SK-N-SH (cell line): ENCODE measurements around the gene IQSEC2. TPM values are rescaled to one million over a fixed set of nuclear protein-coding genes. Genes with fewer than 3 reads are reported as not detected.

ENCODE experiments used
- CTCF ChIA-PET: fragments of 300-600, 350-600 bp; formaldehyde crosslinking; extraction: SDS; loops from one replicate; lab custom pipeline; 2021; lab: Yijun Ruan, JAX
- POLR2A ChIA-PET: fragments of 350-600 bp; sonication (Branson Sonifier 250); formaldehyde crosslinking; extraction: SDS; loops from one replicate; lab custom pipeline; 2020; ENCODE audit warnings: antibody characterized with exemption, inconsistent platforms; lab: Yijun Ruan, JAX
- DNase-seq: peaks from one replicate; pipeline ENCODE4 v3.0.0; 2012
- H2AFZ ChIP-seq: fragments of 200-600 bp; sonication (generic); 2 replicates; pipeline ENCODE4 v1.8.1; 2016; ENCODE audit warnings: antibody characterized with exemption, mild to moderate bottlenecking, low read depth
- H3F3A ChIP-seq: fragments of 200-600 bp; sonication (generic); replicated peaks from 2 replicates; pipeline ENCODE3; 2016; ENCODE audit warnings: antibody characterized with exemption, mild to moderate bottlenecking; ENCODE audit not compliant: insufficient read depth
- H3K27ac ChIP-seq, 2 experiments: fragments of 200-500 bp in 1 of 2; fragments of 200-600 bp in 1 of 2; sonication (Bioruptor generic) in 1 of 2; sonication (generic), shearing (Covaris generic) in 1 of 2; 2 replicates each; pipeline versions ENCODE4 v1.5.1 to v1.6.1; 2014 to 2016; ENCODE audit warnings: low read depth in 2 of 2, inconsistent platforms in 1 of 2, low read length in 1 of 2, mild to moderate bottlenecking in 1 of 2, mixed read lengths in 1 of 2
- H3K27me3 ChIP-seq: fragments of 200-600 bp; sonication (generic), shearing (Covaris generic); 2 replicates; pipeline ENCODE4 v1.6.1; 2016; ENCODE audit warnings: mixed run types; ENCODE audit not compliant: insufficient read depth
- H3K36me3 ChIP-seq, 2 experiments: fragments of 200-500 bp in 1 of 2; fragments of 200-600 bp in 1 of 2; sonication (Bioruptor generic) in 1 of 2; sonication (generic) in 1 of 2; replicated peaks in 1 of 2; 2 replicates each; pipeline versions ENCODE3 to v1.5.1; 2014 to 2016; ENCODE audit warnings: low read length in 1 of 2, mild to moderate bottlenecking in 1 of 2; ENCODE audit not compliant: insufficient read depth in 2 of 2, control insufficient read depth in 1 of 2
- H3K4me1 ChIP-seq, 2 experiments: fragments of 200-500 bp in 1 of 2; fragments of 200-600 bp in 1 of 2; sonication (Bioruptor generic) in 1 of 2; sonication (generic), shearing (Covaris generic) in 1 of 2; 2 replicates each; pipeline versions ENCODE4 v1.5.1 to v1.6.1; 2014 to 2016; ENCODE audit warnings: low read depth in 1 of 2, low read length in 1 of 2, mixed run types in 1 of 2; ENCODE audit not compliant: insufficient read depth in 2 of 2, control insufficient read depth in 1 of 2
- H3K4me2 ChIP-seq: fragments of 200-600 bp; sonication (generic), shearing (Covaris generic); 2 replicates; pipeline ENCODE4 v1.6.1; 2017; ENCODE audit warnings: mixed run types
- H3K4me3 ChIP-seq, 2 experiments: fragments of 200-500 bp in 1 of 2; fragments of 200-600 bp in 1 of 2; sonication (Bioruptor generic) in 1 of 2; sonication (generic), shearing (Covaris generic) in 1 of 2; 2 replicates each; pipeline versions ENCODE4 v1.5.1 to v1.8.1; 2014 to 2016; ENCODE audit warnings: low read depth in 2 of 2, inconsistent platforms in 1 of 2, low read length in 1 of 2, mild to moderate bottlenecking in 1 of 2, mixed read lengths in 1 of 2, moderate library complexity in 1 of 2
- H3K79me2 ChIP-seq: fragments of 200-600 bp; sonication (generic); 2 replicates; pipeline ENCODE4 v1.8.1; 2017; ENCODE audit warnings: mild to moderate bottlenecking; ENCODE audit not compliant: insufficient read depth
- H3K9ac ChIP-seq: fragments of 200-600 bp; sonication (generic); 2 replicates; pipeline ENCODE4 v1.6.1; 2017; ENCODE audit warnings: mixed run types
- H3K9me2 ChIP-seq: fragments of 200-600 bp; sonication (generic); 2 replicates; pipeline ENCODE4 v1.6.1; 2017; ENCODE audit warnings: mixed run types
- H3K9me3 ChIP-seq: fragments of 200-600 bp; sonication (generic); 2 replicates; pipeline ENCODE4 v1.6.1; 2017; ENCODE audit warnings: mixed run types, mild to moderate bottlenecking, moderate library complexity
- H4K20me1 ChIP-seq: fragments of 200-600 bp; sonication (generic); 2 replicates; pipeline ENCODE4 v1.6.1; 2017; ENCODE audit warnings: mild to moderate bottlenecking, mixed run types; ENCODE audit not compliant: insufficient read depth
- ELF1 ChIP-seq: IDR thresholded peaks from 2 replicates; pipeline ENCODE4 v1.4.0; 2012
- EP300 ChIP-seq, 2 experiments: IDR thresholded peaks; 2 replicates each; pipeline versions ENCODE4 v1.4.0 to v1.6.1; 2012; ENCODE audit warnings: borderline replicate concordance in 1 of 2, low read depth in 1 of 2, low read length in 1 of 2
- GATA2 ChIP-seq: sonication (generic); formaldehyde crosslinking; IDR thresholded peaks from 2 replicates; pipeline ENCODE4 v1.5.0; 2020; ENCODE audit warnings: mild to moderate bottlenecking, missing genetic modification reagents
- MAX ChIP-seq: IDR thresholded peaks from 2 replicates; pipeline ENCODE4 v1.4.0; 2012; ENCODE audit warnings: low read depth
- MXI1 ChIP-seq: IDR thresholded peaks from 2 replicates; pipeline ENCODE4 v1.6.1; 2012; ENCODE audit warnings: mild to moderate bottlenecking, low read depth, low read length, improper control_type of control experiment
- RAD21 ChIP-seq: IDR thresholded peaks from 2 replicates; pipeline ENCODE4 v1.6.1; 2012; ENCODE audit warnings: mild to moderate bottlenecking, low read length
- REST ChIP-seq: IDR thresholded peaks from 2 replicates; pipeline ENCODE4 v1.6.1; 2012; ENCODE audit warnings: mild to moderate bottlenecking, low read depth, low read length, moderate library complexity
- RFX5 ChIP-seq: IDR thresholded peaks from 2 replicates; pipeline ENCODE4 v1.6.1; 2012; ENCODE audit warnings: mild to moderate bottlenecking, improper control_type of control experiment, low read length
- SIN3A ChIP-seq: IDR thresholded peaks from 2 replicates; pipeline ENCODE4 v1.6.1; 2012; ENCODE audit warnings: low read depth, mild to moderate bottlenecking, low read length, moderate library complexity, borderline replicate concordance
- SMC3 ChIP-seq: IDR thresholded peaks from 2 replicates; pipeline ENCODE4 v1.6.1; 2012; ENCODE audit warnings: low read depth, low read length, improper control_type of control experiment
- TCF12 ChIP-seq: IDR thresholded peaks from 2 replicates; pipeline ENCODE4 v1.4.0; 2012
- WGBS: methylation state at CpG from one replicate; pipeline ENCODE4 v1.1.6; 2017; ENCODE audit warnings: low lambda C conversion rate; 5-methylcytosine and 5-hydroxymethylcytosine counted together
- polyA plus RNA-seq, 3 experiments: library from polyadenylated mRNA; depleted of rRNA; stranded (reverse); fragments of >200 nt; gene quantifications; 2 replicates each; pipeline ENCODE4 v1.2.3, GENCODE V29; 2012
- TF ChIP-seq, protein P1 (sequence below): fragments of 200-600 bp; sonication (generic); IDR thresholded peaks from 2 replicates; pipeline ENCODE4 v1.6.1; 2017; ENCODE audit warnings: antibody characterized with exemption, mild to moderate bottlenecking, moderate library complexity

IQSEC2 gene
- polyA plus RNA-seq, 1 of the 3 experiments (the other 2 are of a cell fraction), result 24.7 TPM

DNA sequence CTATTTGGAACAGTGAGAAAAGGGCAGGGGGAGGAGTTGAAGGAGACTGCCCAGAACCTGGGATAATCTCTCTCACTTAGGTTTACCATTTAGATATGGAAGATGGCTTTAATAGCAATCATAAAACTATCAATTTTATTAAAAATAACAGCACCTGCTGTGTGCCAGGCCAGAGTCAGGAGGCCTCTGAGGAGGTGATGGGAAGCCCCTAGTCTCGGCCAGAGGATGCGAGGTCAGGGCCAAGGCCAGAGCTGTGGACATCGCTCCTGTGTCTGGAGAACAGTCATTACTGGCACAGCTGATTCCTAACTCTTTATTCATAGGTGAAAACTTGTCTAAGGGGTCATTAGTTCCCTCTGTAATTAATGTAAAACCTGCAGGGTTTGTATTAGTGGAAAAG lies 4.2 kb upstream of the IQSEC2 start:
- 94% methylated on average over 3 of the region's 3 CpGs for WGBS
- no peaks in the 10 kb centered on the region for H3K27me3 ChIP-seq
- no peak overlapping the region for H3K4me2 ChIP-seq
- H3K9me2 ChIP-seq, result no peaks in the 10 kb centered on the region
- no peak overlapping the region for H3K9ac ChIP-seq
- H3K4me3 ChIP-seq, result no peak overlapping the region
- H4K20me1 ChIP-seq, result no peaks in the 10 kb centered on the region
- no peaks in the 10 kb centered on the region for H3K36me3 ChIP-seq
- no peak overlapping the region for H2AFZ ChIP-seq
- POLR2A ChIA-PET, result no interaction called here
- TF ChIP-seq GATA2 (CRISPR knock-in tag) (no peak), ELF1 (no peak), MAX (no peak), EP300 (IDR thresholded peaks at IDR 0.05; ENCODE audit: borderline replicate concordance in 1 of 2, low read depth in 1 of 2, low read length in 1 of 2) (no peak), MXI1 (no peak)
- TF ChIP-seq, all 33 proteins: peak for 0
- Histone ChIP-seq H3K9me3 (no peaks in the 10 kb centered on the region), H3F3A (peaks cover 26% of the 10 kb centered on the region), H3K79me2 (no peaks in the 10 kb centered on the region), H3K4me1 (peaks cover 27 to 69% of the 10 kb centered on the region in 2 experiments), H3K27ac (peak overlapping the region in 1 of 2 experiments; percentile 41; a peak in 2 of 4 replicates)
- no peak for DNase-seq
- CTCF ChIA-PET, result interaction anchor here (0.9 to 6.6 kb wide), 9 partner anchors 11 to 196 kb away, joined by 3 to 60 read pairs (median 9); no protein-coding TSS in a partner anchor

GRCh38 chrX:53284684-53285447 lies 3.5 kb upstream of the IQSEC2 start:
- Histone ChIP-seq H4K20me1 (no peaks in the 10 kb centered on the region), H3K36me3 (no peaks in the 10 kb centered on the region), H3K27ac (peak overlapping the region in 1 of 2 experiments; percentile 41; a peak in 2 of 4 replicates), H3K4me1 (peaks cover 34 to 66% of the 10 kb centered on the region in 2 experiments), H3K9me2 (no peaks in the 10 kb centered on the region), H3K4me2 (no peak overlapping the region), H3K4me3 (no peak overlapping the region; a peak in 1 of 4 replicates), H3K27me3 (no peaks in the 10 kb centered on the region), H3K9me3 (no peaks in the 10 kb centered on the region), H3K79me2 (no peaks in the 10 kb centered on the region), H2AFZ (no peak overlapping the region), H3F3A (peaks cover 27% of the 10 kb centered on the region), H3K9ac (no peak overlapping the region)
- peak; percentile 83 for DNase-seq
- ChIA-PET CTCF (interaction anchor here (0.6 to 6.6 kb wide), 28 partner anchors 10 to 1347 kb away, joined by 3 to 60 read pairs (median 6); partner anchors contain the start of genes RIBC1 and SMC1A), POLR2A (no interaction called here)
- TF ChIP-seq, protein P1, sequence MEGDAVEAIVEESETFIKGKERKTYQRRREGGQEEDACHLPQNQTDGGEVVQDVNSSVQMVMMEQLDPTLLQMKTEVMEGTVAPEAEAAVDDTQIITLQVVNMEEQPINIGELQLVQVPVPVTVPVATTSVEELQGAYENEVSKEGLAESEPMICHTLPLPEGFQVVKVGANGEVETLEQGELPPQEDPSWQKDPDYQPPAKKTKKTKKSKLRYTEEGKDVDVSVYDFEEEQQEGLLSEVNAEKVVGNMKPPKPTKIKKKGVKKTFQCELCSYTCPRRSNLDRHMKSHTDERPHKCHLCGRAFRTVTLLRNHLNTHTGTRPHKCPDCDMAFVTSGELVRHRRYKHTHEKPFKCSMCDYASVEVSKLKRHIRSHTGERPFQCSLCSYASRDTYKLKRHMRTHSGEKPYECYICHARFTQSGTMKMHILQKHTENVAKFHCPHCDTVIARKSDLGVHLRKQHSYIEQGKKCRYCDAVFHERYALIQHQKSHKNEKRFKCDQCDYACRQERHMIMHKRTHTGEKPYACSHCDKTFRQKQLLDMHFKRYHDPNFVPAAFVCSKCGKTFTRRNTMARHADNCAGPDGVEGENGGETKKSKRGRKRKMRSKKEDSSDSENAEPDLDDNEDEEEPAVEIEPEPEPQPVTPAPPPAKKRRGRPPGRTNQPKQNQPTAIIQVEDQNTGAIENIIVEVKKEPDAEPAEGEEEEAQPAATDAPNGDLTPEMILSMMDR, result peak; percentile 90
- peak; percentile 73; the same call in 1 of the 2 replicates for TF ChIP-seq REST
- peak; percentile 80 for TF ChIP-seq RAD21
- TF ChIP-seq SIN3A, result no peak
- peak; percentile 69 for TF ChIP-seq SMC3
- no peak for TF ChIP-seq TCF12
- no peak for TF ChIP-seq MAX
- no peak for TF ChIP-seq MXI1
- no peak for TF ChIP-seq RFX5
- 33% methylated on average over 7 of the region's 8 CpGs for WGBS
